ENCODE data around the gene RASL10B.

DNA sequence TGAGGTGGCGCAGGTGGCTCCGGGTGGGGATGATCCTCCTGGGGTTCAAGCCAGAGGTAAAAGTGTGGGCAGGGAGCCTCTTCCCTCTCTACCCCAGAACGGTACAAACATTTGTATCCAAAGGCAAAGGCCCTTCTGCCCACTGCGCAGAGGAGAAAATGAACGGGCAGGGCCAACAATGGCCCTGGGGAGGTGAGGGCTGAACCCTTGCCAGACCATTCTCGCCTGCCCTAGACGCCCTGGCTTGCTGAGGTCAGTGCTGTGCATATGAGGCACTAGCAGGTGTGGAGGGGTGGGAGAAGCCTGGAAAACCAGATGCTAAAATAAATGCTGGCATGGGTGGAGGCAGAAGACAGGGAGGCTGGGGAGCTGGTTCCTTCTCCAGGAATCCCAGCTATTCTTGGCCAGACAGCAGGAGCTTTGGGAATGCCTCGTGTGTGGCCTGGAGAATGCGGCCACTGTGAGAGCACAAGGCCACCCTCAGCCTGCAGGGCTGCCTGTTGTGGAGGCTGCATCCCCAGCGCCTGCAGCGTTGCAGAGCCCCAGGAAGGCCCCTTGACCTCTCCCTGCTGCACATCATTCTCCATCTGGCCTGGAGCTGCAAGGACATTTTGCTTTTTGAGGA lies 33.8 kb downstream of the RASL10B start:
- no peak for TF ChIP-seq EZH2 (IDR thresholded peaks at IDR 0.05; ENCODE audit: insufficient read depth, poor library complexity, severe bottlenecking)
- TF ChIP-seq EZH2phosphoT487 (IDR thresholded peaks at IDR 0.05; ENCODE audit: insufficient read depth, low read depth), result no peak
